Smooth muscle cell (in vitro differentiated cells): ENCODE measurements around the gene SLC41A1. TPM values are rescaled to one million over a fixed set of nuclear protein-coding genes. Genes with fewer than 3 reads are reported as not detected.

Source experiments
- DNase-seq: peaks from one replicate; lab custom pipeline; 2025; ENCODE audit not compliant: unreplicated experiment; lab: John Stamatoyannopoulos, UW
- H2AFZ ChIP-seq: fragments of 200-600 bp; sonication (generic); 2 replicates; pipeline ENCODE4 v1.6.0; 2016; ENCODE audit warnings: antibody characterized with exemption, low read depth, mild to moderate bottlenecking
- H3F3A ChIP-seq: fragments of 200-600 bp; sonication (generic); 2 replicates; pipeline ENCODE4 v1.6.0; 2017; ENCODE audit warnings: antibody characterized with exemption, low read depth
- H3K27ac ChIP-seq: fragments of 200-600 bp; sonication (generic); 2 replicates; pipeline ENCODE4 v1.5.1; 2016; ENCODE audit warnings: low read depth, mild to moderate bottlenecking
- H3K27me3 ChIP-seq: fragments of 200-600 bp; sonication (generic); 2 replicates; pipeline ENCODE4 v1.6.1; 2016; ENCODE audit warnings: low read depth, mild to moderate bottlenecking
- H3K36me3 ChIP-seq: fragments of 200-600 bp; sonication (generic); 2 replicates; pipeline ENCODE4 v1.5.1; 2016; ENCODE audit warnings: low read depth
- H3K4me1 ChIP-seq: fragments of 200-600 bp; sonication (generic); 2 replicates; pipeline ENCODE4 v1.5.1; 2016; ENCODE audit warnings: low read depth
- H3K4me2 ChIP-seq: fragments of 200-600 bp; sonication (generic); 2 replicates; pipeline ENCODE4 v1.6.0; 2016; ENCODE audit warnings: mild to moderate bottlenecking
- H3K4me3 ChIP-seq: fragments of 200-600 bp; sonication (generic); 2 replicates; pipeline ENCODE4 v1.5.1; 2016; ENCODE audit warnings: mild to moderate bottlenecking
- H3K79me2 ChIP-seq: fragments of 200-600 bp; sonication (generic); 2 replicates; pipeline ENCODE4 v1.6.0; 2016; ENCODE audit warnings: low read depth, mild to moderate bottlenecking
- H3K9ac ChIP-seq: fragments of 200-600 bp; sonication (generic); 2 replicates; pipeline ENCODE4 v1.6.0; 2016; ENCODE audit warnings: low read depth
- H3K9me3 ChIP-seq: fragments of 200-600 bp; sonication (generic); replicated peaks from 2 replicates; pipeline ENCODE4 v1.5.1; 2016; ENCODE audit warnings: low read depth
- H4K20me1 ChIP-seq: fragments of 200-600 bp; sonication (generic); 2 replicates; pipeline ENCODE4 v1.6.0; 2016; ENCODE audit warnings: low read depth
- CTCF ChIP-seq: fragments of 200-600 bp; sonication (generic); IDR thresholded peaks from 2 replicates; pipeline ENCODE4 v1.5.1; 2017; ENCODE audit warnings: borderline replicate concordance, mild to moderate bottlenecking, antibody characterized with exemption; ENCODE audit not compliant: insufficient read depth, poor library complexity, severe bottlenecking
- WGBS: methylation state at CpG from one replicate; pipeline ENCODE4 v1.1.7; 2016; ENCODE audit warnings: low lambda C conversion rate; 5-methylcytosine and 5-hydroxymethylcytosine counted together
- polyA plus RNA-seq: library from polyadenylated mRNA; unstranded; fragments of >200 nt; fragmentation: Nextera tagmentation; extraction: Ambion mirVana; gene quantifications from 2 replicates; pipeline ENCODE4 v1.2.1, GENCODE V29; 2016
- total RNA-seq: library from RNA; depleted of rRNA; stranded (reverse); fragments of >200 nt; gene quantifications from 2 replicates; pipeline ENCODE4 v1.2.3, GENCODE V29; 2014

SLC41A1 gene
- total and polyA plus RNA-seq, 2 experiments from 2014 or later: 22.3 to 23.2 TPM

- Histone ChIP-seq H3K9ac (no peak overlapping the region), H4K20me1 (no peaks in the 10 kb centered on the region), H3K4me2 (no peak overlapping the region), H3K27ac (no peak overlapping the region), H3K36me3 (peaks cover 6% of the 10 kb centered on the region), H3K9me3 (peaks cover 15% of the 10 kb centered on the region), H3K4me1 (no peaks in the 10 kb centered on the region), H3K27me3 (no peaks in the 10 kb centered on the region), H2AFZ (no peak overlapping the region), H3K4me3 (no peak overlapping the region), H3F3A (no peaks in the 10 kb centered on the region), H3K79me2 (no peaks in the 10 kb centered on the region)
- TF ChIP-seq CTCF: no peak
- DNase-seq: no peak
These were observed 43.4 kb upstream of the SLC41A1 start for GRCh38 chr1:205856433-205856832.

GRCh38 chr1:205852969-205853368, 40.0 kb upstream of the SLC41A1 start:
- H3K27ac ChIP-seq: no peak overlapping the region
- H3K79me2 ChIP-seq: no peaks in the 10 kb centered on the region
- H3K4me1 ChIP-seq: no peaks in the 10 kb centered on the region
- H3K36me3 ChIP-seq: peaks cover 6% of the 10 kb centered on the region
- peaks cover 15% of the 10 kb centered on the region for H3K9me3 ChIP-seq
- H3K4me3 ChIP-seq: no peak overlapping the region
- no peaks in the 10 kb centered on the region for H4K20me1 ChIP-seq
- no peak for TF ChIP-seq CTCF
- no peak overlapping the region for H2AFZ ChIP-seq
- no peaks in the 10 kb centered on the region for H3K27me3 ChIP-seq
- DNase-seq: no peak
- H3F3A ChIP-seq: no peaks in the 10 kb centered on the region
- no peak overlapping the region for H3K9ac ChIP-seq
- H3K4me2 ChIP-seq: no peak overlapping the region

- no peaks in the 10 kb centered on the region for H4K20me1 ChIP-seq
- DNase-seq: no peak
- H2AFZ ChIP-seq: no peak overlapping the region
- H3K79me2 ChIP-seq: no peaks in the 10 kb centered on the region
- H3K9me3 ChIP-seq: peaks cover 15% of the 10 kb centered on the region
- TF ChIP-seq CTCF: no peak
- H3K4me3 ChIP-seq: no peak overlapping the region
- H3K9ac ChIP-seq: no peak overlapping the region
- H3K27me3 ChIP-seq: no peaks in the 10 kb centered on the region
- no peaks in the 10 kb centered on the region for H3F3A ChIP-seq
- H3K27ac ChIP-seq: no peak overlapping the region
- H3K4me2 ChIP-seq: no peak overlapping the region
- 85% methylated on average over 4 of the region's 4 CpGs for WGBS
- no peaks in the 10 kb centered on the region for H3K4me1 ChIP-seq
- peaks cover 6% of the 10 kb centered on the region for H3K36me3 ChIP-seq
These were observed 39.0 kb upstream of the SLC41A1 start for GRCh38 chr1:205851993-205852392.

GRCh38 chr1:205849619-205850355, 36.8 kb upstream of the SLC41A1 start, which contains the start of gene PM20D1:
Gene PM20D1 (minus strand): TSS chr1:205850132. CDS start chr1:205850072, 60 bp downstream.
- Histone ChIP-seq H3K79me2 (no peaks in the 10 kb centered on the region), H3K4me2 (no peak within 1 kb of the TSS), H3K4me1 (no peaks in the 10 kb centered on the region), H3K36me3 (no peaks in the 10 kb centered on the region), H3K9me3 (peaks cover 11% of the 10 kb centered on the region), H3K9ac (no peak within 1 kb of the TSS), H3K4me3 (no peak within 1 kb of the TSS), H2AFZ (no peak within 1 kb of the TSS), H3K27me3 (no peaks in the 10 kb centered on the region), H3K27ac (no peak within 1 kb of the TSS), H3F3A (no peaks in the 10 kb centered on the region), H4K20me1 (no peaks in the 10 kb centered on the region)
- 97% methylated on average over 29 of the region's 39 CpGs for WGBS
- no peak for DNase-seq
- TF ChIP-seq CTCF: no peak
